ENCODE results near the gene RNF186.

GRCh38 chr1:19772053-19772452 is 43.0 kb downstream of the RNF186 start:
- TF ChIP-seq EP300 (IDR thresholded peaks at IDR 0.05; ENCODE audit: low read depth) (no peak), CTCF (IDR thresholded peaks at IDR 0.05) (no peak)

Measured in transverse colon (tissue), 3 donors.